NCI-H2227 treated with DMSO at 0.1 percent for 48 hours (cell line): Measurements from ENCODE around the gene UPK1B.

Experiments
- DNase-seq: peaks from one replicate; lab custom pipeline; 2025; lab: John Stamatoyannopoulos, UW

The UPK1B gene

GRCh38 chr3:119176778-119177177 is 3.4 kb downstream of the UPK1B start:
- DNase-seq, result no peak

DNA sequence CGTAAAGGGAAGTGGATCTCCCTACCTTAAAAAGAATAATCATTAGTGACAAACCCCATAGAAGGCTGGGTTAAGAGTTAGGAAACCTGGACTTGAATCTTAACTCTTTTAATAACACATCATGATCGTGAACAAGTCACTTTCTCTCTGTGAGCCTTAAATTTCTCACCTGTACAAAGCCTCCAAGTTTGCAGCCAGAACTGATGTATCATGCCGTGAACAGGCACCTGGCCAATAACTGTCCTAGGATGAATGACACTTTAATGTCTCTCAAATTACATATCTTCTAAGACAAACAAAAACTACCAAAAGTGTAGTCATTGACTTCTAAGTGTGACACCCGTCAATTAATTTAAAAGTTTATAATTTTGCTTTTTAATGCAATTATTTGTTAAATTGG is 3.9 kb downstream of the UPK1B start:
- no peak for DNase-seq

DNA sequence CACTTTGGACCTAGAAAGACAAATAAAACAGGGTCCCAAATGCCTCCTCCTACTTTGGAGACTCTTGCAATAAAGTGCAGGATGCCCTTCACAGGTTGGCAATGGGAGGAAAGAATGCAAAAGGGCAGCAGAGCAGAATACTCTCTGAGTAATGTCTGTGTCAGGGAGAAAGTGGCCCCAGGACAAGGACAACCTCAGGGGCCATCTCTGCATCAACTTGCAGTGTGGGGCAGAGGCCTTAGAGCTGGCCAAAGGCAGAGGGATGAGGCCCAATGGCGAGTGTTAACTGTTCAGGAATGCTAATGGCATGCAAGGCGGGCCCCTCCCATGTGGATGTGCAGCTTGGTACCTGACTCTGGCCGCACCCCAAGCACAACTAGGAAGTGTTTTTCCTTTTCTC is 8.4 kb downstream of the UPK1B start:
- DNase-seq, result no peak

- DNase-seq, result no peak
Measured at GRCh38 chr3:119184111-119184510, 10.7 kb downstream of the UPK1B start.

DNA sequence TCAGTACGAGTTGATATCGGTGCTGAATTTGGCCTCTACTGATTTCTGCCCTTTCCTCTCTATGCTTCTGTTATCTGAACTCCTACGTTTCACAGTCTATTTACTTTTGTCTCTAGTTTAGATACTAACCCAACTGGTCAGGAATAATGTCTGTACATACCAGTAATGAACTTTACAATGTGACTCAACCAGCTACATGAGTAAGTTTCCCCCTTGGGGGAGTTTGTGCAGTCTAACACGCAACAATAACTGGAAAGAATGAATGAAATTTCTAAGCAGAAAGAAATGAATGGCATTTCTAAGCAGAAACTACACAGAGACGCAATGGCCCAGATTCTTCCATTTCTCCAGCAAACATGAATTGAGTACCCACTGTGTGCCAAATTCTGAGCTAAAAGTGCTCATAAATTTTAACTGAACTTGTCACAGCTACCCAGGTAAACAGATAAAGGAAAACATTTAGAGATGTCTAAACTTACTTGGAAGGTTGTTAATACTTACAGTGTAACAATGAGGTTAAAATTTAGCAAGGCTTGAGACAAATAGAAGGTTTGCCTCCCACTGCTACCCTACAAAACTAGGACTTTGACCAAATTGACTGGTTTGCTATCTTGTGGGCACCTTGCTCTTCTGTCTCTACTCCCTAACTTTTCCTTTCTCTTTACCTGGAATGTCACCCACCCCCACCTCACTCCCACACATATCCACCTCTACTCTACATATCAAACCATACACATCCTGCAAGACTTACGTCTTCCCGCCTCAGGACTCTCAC is 11.6 kb downstream of the UPK1B start:
- no peak for DNase-seq

DNA sequence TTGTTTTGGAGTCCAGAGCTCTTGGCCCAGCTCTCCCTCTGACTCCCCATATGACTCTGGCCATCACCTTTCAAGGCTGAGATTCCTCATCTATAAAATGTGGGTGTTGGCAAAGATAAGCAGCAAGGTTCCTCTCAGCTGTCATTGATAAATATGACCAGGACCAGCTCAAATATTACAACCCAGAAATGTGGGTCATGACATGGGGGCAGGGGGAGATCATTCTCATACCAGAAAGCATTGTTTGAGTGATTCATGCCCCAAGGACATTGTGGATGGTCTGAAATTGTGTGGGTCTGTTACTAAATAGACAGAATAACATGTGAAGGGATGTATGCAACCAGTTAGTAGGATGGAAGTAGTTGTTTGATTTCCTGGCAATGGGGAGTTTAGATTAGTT is 13.9 kb downstream of the UPK1B start:
- DNase-seq, result no peak

GRCh38 chr3:119191800-119192199 is 18.4 kb downstream of the UPK1B start:
- DNase-seq, result no peak

DNA sequence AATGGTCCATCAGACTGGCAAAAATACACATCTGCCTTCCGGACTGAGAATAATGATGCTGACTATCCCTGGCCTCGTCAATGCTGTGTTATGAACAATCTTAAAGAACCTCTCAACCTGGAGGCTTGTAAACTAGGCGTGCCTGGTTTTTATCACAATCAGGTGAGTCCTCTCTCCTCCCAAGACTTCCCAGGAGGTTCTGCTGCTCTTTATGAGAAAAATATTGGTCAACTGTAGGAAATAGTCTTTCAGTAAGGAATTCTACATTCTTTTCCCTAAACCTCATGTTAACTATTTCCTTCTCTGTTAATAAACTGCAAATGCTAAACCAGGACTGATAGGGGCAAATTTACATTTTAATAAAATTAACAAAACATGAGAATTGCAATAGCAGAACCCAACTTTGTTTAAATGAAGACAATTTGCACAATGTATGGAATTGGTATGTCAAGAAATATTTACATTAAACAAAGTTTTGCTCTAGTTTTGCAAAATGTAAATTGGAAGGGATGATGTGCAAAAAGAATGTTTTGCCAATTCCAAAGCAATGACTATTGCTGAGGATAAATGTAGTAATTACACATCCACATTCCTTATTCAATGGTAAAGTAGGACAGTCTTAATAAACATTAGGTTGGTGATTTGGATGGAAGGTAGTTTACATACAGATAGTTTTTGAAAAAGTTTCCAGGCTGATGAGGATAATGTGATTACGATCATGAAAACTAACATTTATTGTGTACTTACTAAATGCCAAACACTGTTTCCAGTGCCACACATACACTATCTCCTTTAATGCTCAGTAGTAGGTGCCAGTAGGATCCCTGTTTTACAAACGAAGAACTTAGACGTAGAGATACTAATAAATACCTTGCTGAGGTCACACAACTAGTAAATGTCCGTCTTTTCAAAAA is 21.1 kb downstream of the UPK1B start:
- DNase-seq, result no peak

DNA sequence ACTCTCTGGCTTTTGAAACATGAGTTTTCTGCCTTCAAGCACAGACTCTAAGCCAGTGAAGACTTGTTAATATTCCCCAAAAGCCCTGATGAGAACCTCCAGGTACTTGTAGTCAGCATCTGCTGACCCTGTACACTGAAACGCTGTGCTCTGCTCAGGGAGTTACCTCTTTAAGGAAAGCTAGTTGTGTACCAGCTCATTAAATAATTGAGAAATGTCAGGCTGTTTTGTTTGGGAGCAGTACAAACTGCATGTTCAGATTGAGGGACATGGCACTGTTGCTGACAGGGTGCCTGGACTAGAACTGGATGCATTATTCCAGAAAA is 21.7 kb downstream of the UPK1B start:
- DNase-seq, result no peak

DNA sequence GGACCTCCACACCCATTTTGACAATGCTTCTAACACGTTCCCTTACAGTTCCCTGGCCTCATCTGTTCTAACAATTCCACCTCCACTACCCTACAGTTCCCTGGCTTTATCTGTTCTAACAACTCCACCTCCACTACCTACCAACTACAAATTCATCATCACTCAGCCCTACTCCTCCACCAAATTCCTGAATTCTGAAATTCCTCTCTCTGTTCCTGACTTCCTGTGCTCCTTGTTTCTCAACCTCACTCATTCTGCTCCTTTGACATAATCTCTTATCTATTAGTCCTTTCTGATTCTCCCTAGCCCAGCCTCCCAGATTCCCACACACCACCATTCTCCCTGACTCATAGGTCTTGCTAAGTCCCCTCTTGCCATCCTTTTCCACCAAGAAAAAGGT is 22.5 kb downstream of the UPK1B start:
- no peak for DNase-seq

GRCh38 chr3:119205209-119205608 is 31.8 kb downstream of the UPK1B start:
- no peak for DNase-seq

DNA sequence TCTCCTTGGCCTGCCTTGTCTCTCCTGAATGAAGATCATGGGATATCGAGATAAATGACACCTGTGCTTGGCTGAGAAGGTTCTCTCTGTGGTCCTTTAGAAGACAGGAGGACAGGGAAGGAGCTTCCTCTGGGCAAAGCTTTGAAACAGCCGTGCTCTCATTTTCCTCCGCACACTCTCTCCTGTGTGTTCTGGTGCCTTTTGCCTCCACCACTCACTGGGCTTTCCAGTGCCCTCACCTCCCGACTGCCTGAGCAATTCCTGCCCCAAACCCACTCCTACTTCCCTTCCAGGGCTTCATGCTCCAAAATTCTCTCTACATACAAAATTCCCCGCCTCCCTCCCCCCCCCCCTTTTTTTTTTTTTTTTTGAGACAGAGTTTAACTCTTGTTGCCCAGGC is 32.3 kb downstream of the UPK1B start:
- DNase-seq, result no peak

- no peak for DNase-seq
Measured at GRCh38 chr3:119206611-119207511, 33.5 kb downstream of the UPK1B start.

GRCh38 chr3:119207512-119207875 is 34.1 kb downstream of the UPK1B start:
- DNase-seq, result no peak

DNA sequence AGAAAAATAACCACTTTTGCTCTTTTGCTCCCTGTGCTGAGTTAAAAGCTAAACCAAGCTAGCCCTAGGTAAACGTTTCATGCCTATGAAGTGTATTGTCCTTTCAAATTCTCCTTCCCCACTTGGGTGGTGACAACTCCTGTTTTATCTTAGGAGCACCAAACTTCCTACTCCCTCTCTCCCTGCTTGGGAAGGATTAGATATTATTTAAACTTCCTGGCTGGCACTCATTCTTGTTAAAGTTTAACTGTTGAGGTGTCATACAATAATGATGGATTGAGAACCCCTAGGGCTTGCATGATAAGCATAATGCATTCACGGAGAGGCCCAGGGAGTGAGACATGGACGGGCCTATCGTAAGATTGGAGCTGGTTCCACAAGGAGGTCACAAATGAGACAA is 37.8 kb downstream of the UPK1B start:
- no peak for DNase-seq

GRCh38 chr3:119211803-119212202 is 38.4 kb downstream of the UPK1B start:
- DNase-seq, result no peak

- no peak for DNase-seq
Measured at GRCh38 chr3:119219069-119219468, 45.7 kb downstream of the UPK1B start.

- DNase-seq, result no peak
Measured at GRCh38 chr3:119220198-119220597, 46.8 kb downstream of the UPK1B start.

DNA sequence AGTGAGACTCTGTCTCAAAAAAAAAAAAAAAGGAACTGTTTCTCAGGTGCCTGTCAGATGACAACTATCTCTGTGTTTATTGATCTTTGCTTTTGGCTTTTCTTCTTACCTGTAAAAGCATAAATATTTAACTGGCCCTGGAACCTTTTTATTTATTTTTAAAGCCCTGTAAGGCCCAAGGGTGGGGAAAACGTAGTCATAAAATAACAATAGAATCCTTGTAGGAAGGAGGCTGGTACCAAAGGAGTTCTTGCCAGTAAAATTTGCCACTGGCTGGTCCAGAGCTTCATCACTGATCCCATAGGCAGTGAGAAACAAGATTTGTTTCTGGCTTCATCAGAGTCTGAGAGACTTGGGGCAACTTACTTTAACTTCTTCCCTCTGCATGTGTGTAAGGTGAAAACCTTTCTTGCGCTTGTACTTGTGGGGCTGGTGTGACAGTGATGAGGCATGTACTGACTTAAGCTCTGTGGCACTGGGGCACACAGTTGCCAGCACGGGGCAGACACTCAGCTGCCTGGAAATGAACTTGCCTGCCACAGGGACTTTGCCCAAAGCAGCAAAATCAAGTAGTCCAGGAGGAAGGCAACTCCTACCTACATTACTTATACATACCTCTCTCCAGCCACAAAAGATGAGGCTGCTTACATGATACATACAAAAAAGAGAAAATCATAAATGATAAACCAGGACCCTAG is 47.7 kb downstream of the UPK1B start:
- no peak for DNase-seq

GRCh38 chr3:119221779-119222320 is 48.5 kb downstream of the UPK1B start:
- DNase-seq, result no peak

- DNase-seq, result no peak
Measured at GRCh38 chr3:119222391-119222790, 49.0 kb downstream of the UPK1B start.

- no peak for DNase-seq
Measured at GRCh38 chr3:119223511-119223910, 50.1 kb downstream of the UPK1B start.
